HEK293 (cell line): ENCODE results near the gene ZNF19.

Experiments used
- CTCF ChIA-PET: fragments of 350-600 bp; formaldehyde crosslinking; extraction: SDS; loops from one replicate; lab custom pipeline; 2021; ENCODE audit warnings: antibody characterized with exemption; lab: Yijun Ruan, JAX
- POLR2A ChIA-PET: fragments of 300-600 bp; formaldehyde crosslinking; extraction: SDS; loops from one replicate; lab custom pipeline; 2020; ENCODE audit warnings: antibody characterized with exemption, inconsistent platforms; lab: Yijun Ruan, JAX
- H3K27ac ChIP-seq: fragments of 200-500 bp; sonication (Bioruptor generic); 2 replicates; pipeline ENCODE4 v1.5.1; 2014; ENCODE audit warnings: low read depth, low read length, control low read depth, inconsistent platforms; ENCODE audit errors: extremely low read depth
- H3K36me3 ChIP-seq, 2 experiments: fragments of 200-500 bp in 1 of 2; sonication (Bioruptor generic) in 1 of 2; 1 replicate in 1 of 2; 2 replicates in 1 of 2; pipeline ENCODE4 v1.5.1; 2014 to 2017; ENCODE audit warnings: inconsistent platforms in 2 of 2, low read length in 2 of 2; ENCODE audit not compliant: control insufficient read depth in 2 of 2, insufficient read depth in 1 of 2
- H3K4me1 ChIP-seq: fragments of 200-500 bp; sonication (Bioruptor generic); 2 replicates; pipeline ENCODE4 v1.5.1; 2014; ENCODE audit warnings: mild to moderate bottlenecking, low read length, inconsistent platforms; ENCODE audit not compliant: control insufficient read depth, insufficient read depth
- H3K4me3 ChIP-seq: 2 replicates; pipeline ENCODE4 v1.5.1; 2011; ENCODE audit warnings: low read depth, mild to moderate bottlenecking, control low read depth, low read length, moderate library complexity
- H3K9me3 ChIP-seq: fragments of 200-500 bp; sonication (Bioruptor generic); 2 replicates; pipeline ENCODE4 v1.5.1; 2014; ENCODE audit warnings: low read depth, low read length, inconsistent platforms; ENCODE audit not compliant: control insufficient read depth, insufficient read depth
- AEBP2 ChIP-seq: fragments of 450-650 bp; formaldehyde crosslinking; IDR thresholded peaks from 2 replicates; pipeline ENCODE4 v1.5.1; 2016; ENCODE audit warnings: missing biosample characterization, missing genetic modification characterization, borderline replicate concordance
- KLF9 ChIP-seq: fragments of 450-650 bp; formaldehyde crosslinking; IDR thresholded peaks from 2 replicates; pipeline ENCODE4 v1.5.1; 2016; ENCODE audit warnings: missing biosample characterization, missing genetic modification characterization, low read depth
- SCRT2 ChIP-seq: fragments of 450-650 bp; formaldehyde crosslinking; IDR thresholded peaks from 2 replicates; pipeline ENCODE4 v1.5.1; 2016; ENCODE audit warnings: missing biosample characterization, missing genetic modification characterization
- ZBTB44 ChIP-seq: fragments of 450-650 bp; IDR thresholded peaks from 2 replicates; pipeline ENCODE4 v1.5.1; 2018; ENCODE audit warnings: missing biosample characterization, mild to moderate bottlenecking, missing genetic modification characterization
- ZBTB6 ChIP-seq: fragments of 450-650 bp; formaldehyde crosslinking; IDR thresholded peaks from 2 replicates; pipeline ENCODE4 v1.5.1; 2017; ENCODE audit warnings: missing biosample characterization, missing genetic modification characterization
- ZFP3 ChIP-seq: fragments of 450-650 bp; formaldehyde crosslinking; IDR thresholded peaks from 2 replicates; pipeline ENCODE4 v1.5.1; 2016; ENCODE audit warnings: low read depth, missing biosample characterization, missing genetic modification characterization
- ZFP41 ChIP-seq: fragments of 450-650 bp; formaldehyde crosslinking; IDR thresholded peaks from 2 replicates; pipeline ENCODE4 v1.5.1; 2016; ENCODE audit warnings: missing biosample characterization, missing genetic modification characterization, borderline replicate concordance
- ZNF16 ChIP-seq: fragments of 450-650 bp; formaldehyde crosslinking; IDR thresholded peaks from 2 replicates; pipeline ENCODE4 v1.5.1; 2016; ENCODE audit warnings: low read depth, missing biosample characterization, missing genetic modification characterization
- ZNF19 ChIP-seq: fragments of 450-650 bp; formaldehyde crosslinking; IDR thresholded peaks from 2 replicates; pipeline ENCODE4; 2016; ENCODE audit warnings: missing biosample characterization, missing genetic modification characterization, low read depth
- ZNF292 ChIP-seq: fragments of 450-650 bp; formaldehyde crosslinking; IDR thresholded peaks from 2 replicates; pipeline ENCODE4 v1.5.1; 2016; ENCODE audit warnings: low read depth, missing biosample characterization, missing genetic modification characterization, borderline replicate concordance
- ZNF311 ChIP-seq: fragments of 450-650 bp; formaldehyde crosslinking; IDR thresholded peaks from 2 replicates; pipeline ENCODE4 v1.5.1; 2017; ENCODE audit warnings: missing biosample characterization, missing genetic modification characterization, borderline replicate concordance
- ZNF366 ChIP-seq: fragments of 450-650 bp; formaldehyde crosslinking; conservative IDR thresholded peaks from 2 replicates; pipeline ENCODE4 v1.5.1; 2016; ENCODE audit warnings: missing biosample characterization, missing genetic modification characterization
- ZNF404 ChIP-seq: fragments of 450-650 bp; formaldehyde crosslinking; IDR thresholded peaks from 2 replicates; pipeline ENCODE4 v1.5.1; 2017; ENCODE audit warnings: missing biosample characterization, missing genetic modification characterization
- ZNF514 ChIP-seq: fragments of 450-650 bp; formaldehyde crosslinking; IDR thresholded peaks from 2 replicates; pipeline ENCODE4 v1.5.1; 2016; ENCODE audit warnings: missing biosample characterization, missing genetic modification characterization
- ZNF529 ChIP-seq: fragments of 450-650 bp; formaldehyde crosslinking; IDR thresholded peaks from 2 replicates; pipeline ENCODE4 v1.5.1; 2017; ENCODE audit warnings: missing genetic modification characterization, missing biosample characterization; ENCODE audit not compliant: insufficient replicate concordance
- ZNF555 ChIP-seq: fragments of 450-650 bp; formaldehyde crosslinking; conservative IDR thresholded peaks from 2 replicates; pipeline ENCODE4 v1.5.1; 2017; ENCODE audit warnings: missing biosample characterization, mild to moderate bottlenecking, missing genetic modification characterization, inconsistent platforms
- ZXDB ChIP-seq: fragments of 450-650 bp; formaldehyde crosslinking; IDR thresholded peaks from 2 replicates; pipeline ENCODE4 v1.5.1; 2016; ENCODE audit warnings: missing biosample characterization, missing genetic modification characterization
- TF ChIP-seq, protein P1 (sequence below): fragments of 450-650 bp; formaldehyde crosslinking; IDR thresholded peaks from 2 replicates; pipeline ENCODE4 v1.5.1; 2016; ENCODE audit warnings: missing biosample characterization, missing genetic modification characterization
- TF ChIP-seq, protein P2 (sequence below): fragments of 450-650 bp; formaldehyde crosslinking; IDR thresholded peaks from 2 replicates; pipeline ENCODE4 v1.5.1; 2017; ENCODE audit warnings: missing biosample characterization, missing genetic modification characterization
- TF ChIP-seq, protein P3 (sequence below): fragments of 450-650 bp; formaldehyde crosslinking; IDR thresholded peaks from 2 replicates; pipeline ENCODE4 v1.5.1; 2016; ENCODE audit warnings: missing biosample characterization, missing genetic modification characterization

ZNF19 gene

DNA sequence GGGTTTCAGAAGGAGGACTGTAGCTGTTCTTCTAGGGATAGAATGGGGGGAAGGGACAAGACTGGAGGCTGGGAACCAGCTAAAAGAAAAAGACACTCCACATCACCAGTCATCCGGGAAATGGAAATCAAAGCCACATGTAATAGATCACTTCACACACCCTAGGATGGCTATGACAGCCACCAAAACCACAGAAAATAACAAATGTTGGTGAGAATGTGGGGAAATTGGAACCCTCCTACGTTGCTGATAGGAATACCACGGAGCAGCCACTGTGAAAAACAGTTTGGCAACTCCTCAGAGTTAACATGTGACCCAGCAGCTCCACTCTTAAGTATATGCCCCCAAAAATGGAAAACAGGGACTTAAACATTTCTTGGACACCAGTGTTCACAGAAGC lies 49.6 kb downstream of the ZNF19 start:
- Histone ChIP-seq H3K9me3 (no peaks in the 10 kb centered on the region), H3K27ac (no peak overlapping the region), H3K4me3 (no peak overlapping the region), H3K4me1 (no peaks in the 10 kb centered on the region), H3K36me3 (no peaks in the 10 kb centered on the region)
- CTCF ChIA-PET, result interaction anchor here (1.1 to 1.4 kb wide), 2 partner anchors 27 to 99 kb away, joined by 4 to 5 read pairs; no protein-coding TSS in a partner anchor
- TF ChIP-seq ZNF19 (tag by site-specific recombination), result no peak
- no peak for TF ChIP-seq ZFP3
- no peak for TF ChIP-seq ZXDB (tag by site-specific recombination)
- TF ChIP-seq ZNF292 (tag by site-specific recombination), result no peak
- no peak for TF ChIP-seq AEBP2 (tag by site-specific recombination)
- TF ChIP-seq ZNF366, result no peak
- no peak for TF ChIP-seq ZNF16 (tag by site-specific recombination)
- TF ChIP-seq, protein P1, sequence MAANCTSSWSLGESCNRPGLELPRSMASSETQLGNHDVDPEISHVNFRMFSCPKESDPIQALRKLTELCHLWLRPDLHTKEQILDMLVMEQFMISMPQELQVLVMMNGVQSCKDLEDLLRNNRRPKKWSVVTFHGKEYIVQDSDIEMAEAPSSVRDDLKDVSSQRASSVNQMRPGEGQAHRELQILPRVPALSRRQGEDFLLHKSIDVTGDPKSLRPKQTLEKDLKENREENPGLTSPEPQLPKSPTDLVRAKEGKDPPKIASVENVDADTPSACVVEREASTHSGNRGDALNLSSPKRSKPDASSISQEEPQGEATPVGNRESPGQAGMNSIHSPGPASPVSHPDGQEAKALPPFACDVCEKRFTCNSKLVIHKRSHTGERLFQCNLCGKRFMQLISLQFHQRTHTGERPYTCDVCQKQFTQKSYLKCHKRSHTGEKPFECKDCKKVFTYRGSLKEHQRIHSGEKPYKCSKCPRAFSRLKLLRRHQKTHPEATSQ, result no peak
- TF ChIP-seq, protein P2, sequence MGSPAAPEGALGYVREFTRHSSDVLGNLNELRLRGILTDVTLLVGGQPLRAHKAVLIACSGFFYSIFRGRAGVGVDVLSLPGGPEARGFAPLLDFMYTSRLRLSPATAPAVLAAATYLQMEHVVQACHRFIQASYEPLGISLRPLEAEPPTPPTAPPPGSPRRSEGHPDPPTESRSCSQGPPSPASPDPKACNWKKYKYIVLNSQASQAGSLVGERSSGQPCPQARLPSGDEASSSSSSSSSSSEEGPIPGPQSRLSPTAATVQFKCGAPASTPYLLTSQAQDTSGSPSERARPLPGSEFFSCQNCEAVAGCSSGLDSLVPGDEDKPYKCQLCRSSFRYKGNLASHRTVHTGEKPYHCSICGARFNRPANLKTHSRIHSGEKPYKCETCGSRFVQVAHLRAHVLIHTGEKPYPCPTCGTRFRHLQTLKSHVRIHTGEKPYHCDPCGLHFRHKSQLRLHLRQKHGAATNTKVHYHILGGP (tag by site-specific recombination), result no peak
- no peak for TF ChIP-seq KLF9 (tag by site-specific recombination)
- TF ChIP-seq ZNF529 (tag by site-specific recombination), result no peak
- TF ChIP-seq ZFP41, result no peak
- no peak for TF ChIP-seq SCRT2 (tag by site-specific recombination)
- no peak for TF ChIP-seq ZNF514 (tag by site-specific recombination)
- no peak for TF ChIP-seq ZBTB6 (tag by site-specific recombination)
- TF ChIP-seq ZNF311 (tag by site-specific recombination), result no peak
- TF ChIP-seq, protein P3, sequence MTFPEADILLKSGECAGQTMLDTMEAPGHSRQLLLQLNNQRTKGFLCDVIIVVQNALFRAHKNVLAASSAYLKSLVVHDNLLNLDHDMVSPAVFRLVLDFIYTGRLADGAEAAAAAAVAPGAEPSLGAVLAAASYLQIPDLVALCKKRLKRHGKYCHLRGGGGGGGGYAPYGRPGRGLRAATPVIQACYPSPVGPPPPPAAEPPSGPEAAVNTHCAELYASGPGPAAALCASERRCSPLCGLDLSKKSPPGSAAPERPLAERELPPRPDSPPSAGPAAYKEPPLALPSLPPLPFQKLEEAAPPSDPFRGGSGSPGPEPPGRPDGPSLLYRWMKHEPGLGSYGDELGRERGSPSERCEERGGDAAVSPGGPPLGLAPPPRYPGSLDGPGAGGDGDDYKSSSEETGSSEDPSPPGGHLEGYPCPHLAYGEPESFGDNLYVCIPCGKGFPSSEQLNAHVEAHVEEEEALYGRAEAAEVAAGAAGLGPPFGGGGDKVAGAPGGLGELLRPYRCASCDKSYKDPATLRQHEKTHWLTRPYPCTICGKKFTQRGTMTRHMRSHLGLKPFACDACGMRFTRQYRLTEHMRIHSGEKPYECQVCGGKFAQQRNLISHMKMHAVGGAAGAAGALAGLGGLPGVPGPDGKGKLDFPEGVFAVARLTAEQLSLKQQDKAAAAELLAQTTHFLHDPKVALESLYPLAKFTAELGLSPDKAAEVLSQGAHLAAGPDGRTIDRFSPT (tag by site-specific recombination), result no peak
- TF ChIP-seq ZNF404 (tag by site-specific recombination), result no peak
- TF ChIP-seq ZNF555 (tag by site-specific recombination), result no peak
- no peak for TF ChIP-seq ZBTB44 (tag by site-specific recombination)
- TF ChIP-seq, all 188 proteins: peak for 0
- POLR2A ChIA-PET, result no interaction called here
